NAMALWA (cell line): ENCODE data around the gene LILRB3.
"Not testable (repeated sequence)": the region's sequence is repeated elsewhere in the genome, so short reads cannot be mapped to it uniquely, and the experiment has no call there.

Experiments
- DNase-seq: peaks from one replicate; pipeline ENCODE4 v3.0.0-alpha.2; 2015; ENCODE audit warnings: low spot score

LILRB3 gene

GRCh38 chr19:54242234-54242633 is 19.4 kb upstream of the LILRB3 start:
- DNase-seq, result not testable (repeated sequence)

GRCh38 chr19:54240372-54241336 is 17.8 kb upstream of the LILRB3 start:
- DNase-seq, result not testable (repeated sequence)

GRCh38 chr19:54239491-54240371 is 16.9 kb upstream of the LILRB3 start:
- not testable (repeated sequence) for DNase-seq

- DNase-seq, result no peak
Measured at GRCh38 chr19:54233941-54234340, 11.1 kb upstream of the LILRB3 start.

GRCh38 chr19:54231077-54231931 is 8.5 kb upstream of the LILRB3 start:
- peak; percentile 59 for DNase-seq

- no peak for DNase-seq
Measured at GRCh38 chr19:54230031-54230430, 7.2 kb upstream of the LILRB3 start.

GRCh38 chr19:54229146-54229545 is 6.3 kb upstream of the LILRB3 start:
- DNase-seq, result no peak

GRCh38 chr19:54224619-54225018 is 1.8 kb upstream of the LILRB3 start:
- not testable (repeated sequence) for DNase-seq

- not testable (repeated sequence) for DNase-seq
Measured at GRCh38 chr19:54223937-54224281, 1.1 kb upstream of the LILRB3 start.

- not testable (repeated sequence) for DNase-seq
Measured at GRCh38 chr19:54223277-54223936, 600 bp upstream of the LILRB3 start.

- DNase-seq, result not testable (repeated sequence)
Measured at GRCh38 chr19:54221947-54222346, 860 bp downstream of the LILRB3 start.

GRCh38 chr19:54219702-54220101 is 3.1 kb downstream of the LILRB3 start:
- DNase-seq, result not testable (repeated sequence)

- DNase-seq, result no peak
Measured at GRCh38 chr19:54218960-54219661, 3.7 kb downstream of the LILRB3 start.

- DNase-seq, result no peak
Measured at GRCh38 chr19:54218259-54218658, 4.5 kb downstream of the LILRB3 start.

- DNase-seq, result not testable (repeated sequence)
Measured at GRCh38 chr19:54217517-54218247, 5.1 kb downstream of the LILRB3 start.

GRCh38 chr19:54216869-54217268 is 5.9 kb downstream of the LILRB3 start:
- no peak for DNase-seq

GRCh38 chr19:54214734-54215133 is 8.1 kb downstream of the LILRB3 start:
- peak; percentile 41 for DNase-seq

GRCh38 chr19:54214217-54214616 is 8.6 kb downstream of the LILRB3 start:
- DNase-seq, result not testable (repeated sequence)

GRCh38 chr19:54211235-54211634 is 11.6 kb downstream of the LILRB3 start:
- DNase-seq, result no peak
